HG02763 (cell line): ENCODE data around the gene TSPO2.

ENCODE experiments used
- ATAC-seq: cut with Tn5 transposase; IDR thresholded peaks from one replicate; pipeline ENCODE4 v1.9.1; 2021; ENCODE audit warnings: mild to moderate bottlenecking, moderate library complexity; ENCODE audit not compliant: unreplicated experiment

TSPO2 gene

DNA sequence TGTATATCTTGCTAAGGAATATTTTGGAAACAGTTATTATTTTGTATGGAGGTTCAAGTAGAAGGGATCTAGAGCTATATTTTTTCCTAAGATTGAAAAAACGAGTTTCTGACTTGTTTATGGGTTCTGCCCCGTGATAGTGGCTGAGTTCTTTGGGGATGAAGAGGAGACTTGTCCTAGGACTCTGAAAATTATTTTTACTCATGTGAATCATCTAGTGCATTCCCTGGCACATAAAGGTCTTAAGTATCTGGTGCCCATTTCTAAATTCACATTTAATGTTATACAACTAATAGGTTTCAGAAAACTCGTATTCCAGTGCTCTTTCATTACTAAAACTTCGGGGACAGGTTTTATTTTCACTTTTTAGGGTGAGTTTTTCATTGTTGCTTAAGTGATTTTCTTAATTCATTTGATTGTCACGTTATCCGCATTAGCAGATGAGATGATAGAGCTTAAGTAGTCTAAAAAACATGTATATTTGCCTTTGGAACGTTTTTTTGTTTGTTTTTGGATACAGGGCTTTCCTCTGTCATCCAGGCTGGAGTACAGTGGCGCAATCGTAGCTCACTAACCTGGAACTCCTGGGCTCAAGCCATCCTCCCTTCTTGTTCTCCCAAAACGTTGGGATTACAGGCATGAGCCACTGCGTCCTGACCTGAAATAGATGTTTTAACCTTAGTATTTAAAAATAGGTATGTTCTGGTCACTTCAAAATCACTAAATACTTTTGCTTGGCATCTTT, 32.6 kb downstream of the TSPO2 start:
- no peak for ATAC-seq

DNA sequence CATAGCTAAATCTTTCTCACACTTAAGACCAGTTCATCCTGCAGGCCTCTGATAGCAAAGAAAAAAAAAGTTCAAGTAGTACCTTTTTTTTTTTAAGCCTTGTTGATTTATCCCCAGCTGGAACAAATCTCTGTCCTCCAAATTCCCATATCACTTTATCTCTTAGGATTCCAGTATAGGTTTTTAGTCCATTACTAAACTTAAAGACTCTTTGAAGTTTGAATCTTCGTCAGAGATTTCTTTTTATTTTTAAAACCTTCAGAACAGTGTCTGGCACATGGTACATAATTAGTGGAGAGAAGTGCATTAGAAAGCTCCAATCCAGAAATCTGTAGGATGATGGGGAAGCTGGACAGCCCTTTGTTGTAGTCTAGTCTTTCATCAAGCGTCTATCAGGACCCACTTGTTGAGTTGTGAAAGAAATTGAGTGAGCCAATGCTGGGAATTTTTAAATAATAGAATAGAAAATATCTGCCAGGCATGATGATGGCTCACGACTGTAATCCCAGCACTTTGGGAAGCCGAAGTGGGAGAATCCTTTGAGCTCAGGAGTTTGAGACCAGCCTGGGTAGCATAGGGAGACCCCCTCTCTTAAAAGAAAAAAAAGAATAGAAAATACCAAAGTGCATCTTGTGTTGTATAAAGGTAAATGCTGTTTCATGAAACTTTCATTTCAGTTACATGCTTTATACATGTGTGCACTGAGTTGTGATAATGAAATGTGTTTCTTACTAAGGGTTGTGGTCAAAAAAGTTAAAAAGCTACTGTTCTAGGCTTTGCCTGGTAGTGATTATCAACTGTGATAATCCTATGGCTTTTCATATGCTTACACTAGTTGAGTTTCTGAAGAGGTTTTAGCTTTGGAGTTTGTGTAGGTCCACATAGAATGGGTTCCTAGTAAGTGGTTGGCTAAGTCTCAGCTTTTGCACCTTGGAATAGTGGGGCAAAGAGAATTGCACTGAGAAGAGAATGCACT, 33.7 kb downstream of the TSPO2 start:
- no peak for ATAC-seq

GRCh38 chr6:41077536-41077935, 35.3 kb downstream of the TSPO2 start:
- no peak for ATAC-seq

- ATAC-seq, result no peak
These were observed 35.8 kb downstream of the TSPO2 start for GRCh38 chr6:41078101-41078500.

DNA sequence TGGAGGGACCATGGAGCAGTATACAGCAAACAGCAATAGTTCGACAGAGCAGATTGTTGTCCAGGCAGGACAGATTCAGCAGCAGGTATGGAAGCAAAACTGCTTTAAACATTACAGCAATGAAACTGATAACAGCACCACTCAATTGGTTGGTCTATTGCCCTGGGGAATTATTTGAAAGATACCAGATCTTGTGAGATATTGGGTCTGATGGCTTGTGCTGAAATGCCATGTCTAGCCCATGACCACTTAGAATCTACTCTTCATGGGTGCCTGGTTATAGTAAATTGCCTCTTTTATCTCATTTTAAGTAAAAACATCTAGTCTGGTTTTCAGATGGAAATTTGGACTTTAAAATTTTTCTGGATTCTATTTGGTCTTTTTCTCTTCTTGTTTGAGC, 36.8 kb downstream of the TSPO2 start:
- ATAC-seq, result no peak

DNA sequence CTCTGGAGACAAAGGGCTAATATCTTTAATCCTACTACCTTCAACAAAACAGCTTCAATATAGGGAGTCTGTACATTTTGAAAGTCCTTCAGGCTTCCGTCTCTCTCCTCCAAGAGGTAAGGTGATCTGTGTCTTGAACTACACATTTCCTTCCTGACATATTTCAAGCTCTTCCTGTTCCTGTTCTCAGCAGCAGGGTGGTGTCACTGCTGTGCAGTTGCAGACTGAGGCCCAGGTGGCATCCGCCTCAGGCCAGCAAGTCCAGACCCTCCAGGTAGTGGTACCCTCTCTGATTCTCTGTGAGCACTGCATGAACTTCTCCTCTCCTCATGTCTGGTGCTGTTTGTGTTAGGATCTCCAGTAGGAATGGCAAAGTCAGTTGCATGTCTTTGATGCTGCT, 38.4 kb downstream of the TSPO2 start:
- ATAC-seq, result no peak

DNA sequence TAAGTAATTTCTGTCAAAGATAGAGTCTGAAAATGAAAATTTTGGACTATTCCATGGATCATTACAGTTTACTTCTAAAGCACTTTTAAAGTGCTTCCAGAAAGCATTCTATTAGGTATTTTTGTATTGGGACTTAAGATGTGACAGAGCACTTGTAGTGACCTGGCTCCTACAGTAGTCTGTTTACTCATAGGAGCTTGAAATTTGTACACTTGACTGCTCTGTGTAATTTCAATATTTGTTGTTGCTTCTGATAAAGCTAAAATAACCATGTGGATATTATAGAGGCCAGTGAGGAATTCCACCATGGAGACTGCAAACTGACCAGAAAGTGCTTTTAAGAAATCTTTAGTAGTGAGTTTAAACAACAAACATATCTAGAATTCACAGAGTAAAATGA, 40.8 kb downstream of the TSPO2 start:
- ATAC-seq, result no peak

- no peak for ATAC-seq
These were observed 42.9 kb downstream of the TSPO2 start for GRCh38 chr6:41085182-41085581.

- no peak for ATAC-seq
These were observed 46.2 kb downstream of the TSPO2 start for GRCh38 chr6:41088451-41088850.

- no peak for ATAC-seq
These were observed 48.8 kb downstream of the TSPO2 start for GRCh38 chr6:41090841-41091761.

DNA sequence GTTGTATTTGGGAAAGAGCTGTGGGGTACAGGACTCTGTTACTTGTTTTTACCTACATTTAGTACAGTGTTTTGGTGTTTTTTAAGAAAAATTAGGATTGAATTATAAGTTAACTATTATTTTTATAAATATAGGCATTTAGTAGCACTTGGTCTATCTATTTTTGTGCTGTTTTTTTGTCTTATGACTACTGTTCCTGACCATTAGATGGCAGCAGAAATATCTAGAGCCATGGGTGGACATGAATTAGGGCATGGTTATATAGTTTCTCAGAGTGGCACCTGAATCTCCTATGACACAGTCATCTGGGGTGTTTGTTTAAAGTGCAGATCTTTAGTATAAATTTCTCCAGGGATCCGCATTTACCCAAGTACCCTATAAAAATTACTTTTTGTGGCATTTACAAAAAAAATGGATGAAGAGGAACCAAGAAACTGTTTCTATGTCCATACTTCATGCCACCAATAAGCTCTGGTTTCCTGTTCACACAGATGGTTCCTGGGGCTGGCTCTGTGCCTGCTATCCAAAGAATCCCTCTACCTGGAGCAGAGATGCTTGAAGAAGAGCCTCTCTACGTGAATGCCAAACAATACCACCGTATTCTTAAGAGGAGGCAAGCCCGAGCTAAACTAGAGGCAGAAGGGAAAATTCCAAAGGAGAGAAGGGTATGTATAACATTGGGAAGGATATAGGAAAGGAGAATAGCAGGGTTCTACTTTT, 50.3 kb downstream of the TSPO2 start:
- ATAC-seq, result no peak

DNA sequence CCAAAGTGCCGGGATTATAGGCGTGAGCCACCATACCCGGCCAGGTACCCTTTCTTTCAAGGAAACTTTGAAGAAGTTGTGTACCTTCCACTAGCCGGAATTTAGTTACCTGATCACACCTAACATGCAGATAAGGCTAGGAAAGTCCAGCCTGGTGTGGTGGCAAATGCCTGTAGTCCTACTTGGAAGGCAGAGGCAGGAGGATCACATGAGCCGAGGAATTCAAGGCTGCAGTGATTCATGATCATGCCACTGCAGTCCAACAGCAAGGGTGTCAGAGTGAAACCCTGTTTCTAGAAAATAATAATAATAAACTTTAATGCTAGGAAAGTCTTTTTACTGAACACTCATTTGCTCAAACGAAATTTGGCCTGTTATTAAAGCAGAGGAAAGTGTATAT, 51.5 kb downstream of the TSPO2 start:
- no peak for ATAC-seq
